ENCODE data around the gene DTX3.
A peak's percentile ranks its signal among the peaks of the same experiment; 100 is the strongest.
"Not testable (repeated sequence)": the region's sequence is repeated elsewhere in the genome, so short reads cannot be mapped to it uniquely, and the experiment has no call there.

Gene DTX3, protein sequence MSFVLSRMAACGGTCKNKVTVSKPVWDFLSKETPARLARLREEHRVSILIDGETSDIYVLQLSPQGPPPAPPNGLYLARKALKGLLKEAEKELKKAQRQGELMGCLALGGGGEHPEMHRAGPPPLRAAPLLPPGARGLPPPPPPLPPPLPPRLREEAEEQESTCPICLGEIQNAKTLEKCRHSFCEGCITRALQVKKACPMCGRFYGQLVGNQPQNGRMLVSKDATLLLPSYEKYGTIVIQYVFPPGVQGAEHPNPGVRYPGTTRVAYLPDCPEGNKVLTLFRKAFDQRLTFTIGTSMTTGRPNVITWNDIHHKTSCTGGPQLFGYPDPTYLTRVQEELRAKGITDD

DNA sequence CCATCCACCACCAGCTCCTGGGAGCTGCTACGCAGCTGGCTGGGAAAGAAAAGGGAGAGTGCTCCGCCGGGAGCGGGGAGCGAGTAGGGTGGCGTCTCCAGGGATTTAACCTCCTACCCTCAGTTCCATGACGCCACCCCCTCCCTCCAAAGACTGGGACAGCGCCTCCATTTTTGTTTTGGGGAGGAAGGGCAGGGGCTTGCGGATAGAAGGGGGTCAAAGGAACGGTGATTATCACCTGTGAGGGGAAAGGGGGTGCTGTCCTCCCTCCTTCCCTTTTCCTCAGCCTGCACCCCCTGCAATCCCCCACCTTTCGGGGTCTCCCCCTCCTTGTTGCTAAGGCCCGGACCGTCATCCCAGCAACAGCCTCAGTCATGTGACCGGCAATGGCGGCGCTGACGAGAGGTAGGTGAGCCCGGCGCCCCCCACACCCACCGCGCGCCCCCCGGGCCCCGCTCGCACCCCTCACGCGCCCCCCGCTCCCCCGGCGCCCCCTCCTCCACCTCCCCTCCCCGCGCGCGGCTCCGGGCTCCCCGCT, at the start of gene DTX3:
TSS of gene DTX3 (plus strand) at position 371 of the 538 bp plus-strand sequence. CDS start 1,694 bp downstream, outside the sequence.
- Histone ChIP-seq H3K27ac (peak within 1 kb of the TSS; percentile 99 to 100), H3K4me3 (peak within 1 kb of the TSS; percentile 98)
- no peak for DNase-seq (ENCODE audit: low spot score)
- TF ChIP-seq, protein P1, sequence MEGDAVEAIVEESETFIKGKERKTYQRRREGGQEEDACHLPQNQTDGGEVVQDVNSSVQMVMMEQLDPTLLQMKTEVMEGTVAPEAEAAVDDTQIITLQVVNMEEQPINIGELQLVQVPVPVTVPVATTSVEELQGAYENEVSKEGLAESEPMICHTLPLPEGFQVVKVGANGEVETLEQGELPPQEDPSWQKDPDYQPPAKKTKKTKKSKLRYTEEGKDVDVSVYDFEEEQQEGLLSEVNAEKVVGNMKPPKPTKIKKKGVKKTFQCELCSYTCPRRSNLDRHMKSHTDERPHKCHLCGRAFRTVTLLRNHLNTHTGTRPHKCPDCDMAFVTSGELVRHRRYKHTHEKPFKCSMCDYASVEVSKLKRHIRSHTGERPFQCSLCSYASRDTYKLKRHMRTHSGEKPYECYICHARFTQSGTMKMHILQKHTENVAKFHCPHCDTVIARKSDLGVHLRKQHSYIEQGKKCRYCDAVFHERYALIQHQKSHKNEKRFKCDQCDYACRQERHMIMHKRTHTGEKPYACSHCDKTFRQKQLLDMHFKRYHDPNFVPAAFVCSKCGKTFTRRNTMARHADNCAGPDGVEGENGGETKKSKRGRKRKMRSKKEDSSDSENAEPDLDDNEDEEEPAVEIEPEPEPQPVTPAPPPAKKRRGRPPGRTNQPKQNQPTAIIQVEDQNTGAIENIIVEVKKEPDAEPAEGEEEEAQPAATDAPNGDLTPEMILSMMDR (IDR thresholded peaks at IDR 0.05) = no peak

DNA sequence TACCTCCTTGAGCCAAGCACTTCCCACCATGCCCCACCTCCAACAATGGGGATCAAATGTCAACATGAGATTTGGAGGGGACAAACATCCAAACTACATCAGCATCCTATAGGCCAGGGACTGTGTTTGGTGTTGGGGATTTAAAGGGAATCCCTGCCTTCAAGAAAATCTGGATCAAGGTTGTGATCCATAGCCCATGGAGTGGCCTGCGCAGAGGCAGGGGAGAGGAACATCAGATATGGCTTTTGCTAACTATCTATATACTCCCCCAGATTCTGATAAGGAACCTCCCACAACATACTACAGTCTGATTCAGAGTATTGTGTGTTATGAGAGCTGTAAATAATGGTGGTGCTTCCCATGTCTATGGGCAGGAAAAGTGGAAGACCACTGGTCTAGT, 49.7 kb upstream of the DTX3 start:
- TF ChIP-seq, protein P1 (IDR thresholded peaks at IDR 0.05) = no peak
- Histone ChIP-seq H3K27ac (no peak overlapping the region), H3K4me3 (no peak overlapping the region)
- DNase-seq (ENCODE audit: low spot score) = no peak

DNA sequence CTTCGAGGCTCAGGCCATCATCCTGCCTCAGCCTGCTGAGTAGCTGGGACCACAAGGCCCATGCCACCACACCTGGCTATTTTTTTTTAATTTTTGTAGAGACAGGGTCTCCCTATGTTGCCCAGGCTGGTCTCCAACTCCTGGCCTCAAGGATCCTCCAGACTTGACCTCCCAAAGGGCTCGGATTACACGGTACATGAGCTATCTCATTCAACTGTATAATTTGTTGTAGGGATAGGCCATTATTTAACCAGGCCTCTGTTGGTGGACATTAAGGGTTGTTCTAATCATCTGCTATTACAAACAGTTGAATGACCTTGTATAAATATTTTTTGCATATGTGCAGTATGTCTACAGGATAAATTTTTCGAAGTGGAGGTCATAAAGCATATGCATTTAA, 45.8 kb upstream of the DTX3 start:
- H3K27ac ChIP-seq = no peak overlapping the region
- no peak overlapping the region for H3K4me3 ChIP-seq
- TF ChIP-seq, protein P1 (IDR thresholded peaks at IDR 0.05) = no peak
- DNase-seq (ENCODE audit: low spot score) = no peak

DNA sequence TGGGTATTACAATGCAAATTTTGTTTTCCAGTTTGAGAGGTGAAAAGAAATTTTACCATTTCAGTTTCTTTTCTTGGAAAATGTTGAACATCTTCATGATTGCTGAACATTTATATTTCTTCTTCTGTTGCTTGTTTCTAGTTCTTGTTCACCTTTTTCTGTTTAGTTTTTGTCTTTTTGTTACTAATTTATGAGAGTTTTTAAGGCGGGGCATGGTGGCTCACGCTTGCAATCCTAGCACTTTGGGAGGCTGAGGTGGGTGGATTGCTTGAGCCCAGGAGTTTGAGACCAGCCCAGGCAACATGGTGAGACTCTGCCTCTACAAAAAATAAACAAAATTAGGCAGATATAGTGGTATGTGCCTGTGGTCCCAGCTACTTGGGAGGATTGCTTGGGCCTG, 44.1 kb upstream of the DTX3 start:
- no peak for DNase-seq (ENCODE audit: low spot score)
- no peak overlapping the region for H3K27ac ChIP-seq
- TF ChIP-seq, protein P1 (IDR thresholded peaks at IDR 0.05) = no peak
- H3K4me3 ChIP-seq = no peak overlapping the region

DNA sequence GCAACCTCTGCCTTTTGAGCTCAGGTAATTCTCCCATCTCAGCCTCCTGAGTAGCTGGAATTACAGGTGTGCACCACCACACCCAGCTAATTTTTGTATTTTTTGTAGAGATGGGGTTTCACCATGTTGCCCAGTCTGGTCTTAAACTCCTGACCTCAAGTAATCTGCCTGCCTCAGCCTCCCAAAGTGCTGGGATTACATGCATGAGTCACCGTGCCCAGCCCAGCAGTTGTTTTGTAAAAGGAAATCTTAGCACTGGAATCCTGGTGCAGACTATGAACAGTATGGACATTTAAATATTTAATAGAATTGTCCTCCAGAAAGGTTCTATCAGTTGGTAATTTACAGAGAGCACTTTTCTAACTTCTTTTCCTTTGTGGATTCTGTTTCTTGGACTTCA, 43.5 kb upstream of the DTX3 start:
- not testable (repeated sequence) for DNase-seq (ENCODE audit: low spot score); H3K4me3 ChIP-seq

DNA sequence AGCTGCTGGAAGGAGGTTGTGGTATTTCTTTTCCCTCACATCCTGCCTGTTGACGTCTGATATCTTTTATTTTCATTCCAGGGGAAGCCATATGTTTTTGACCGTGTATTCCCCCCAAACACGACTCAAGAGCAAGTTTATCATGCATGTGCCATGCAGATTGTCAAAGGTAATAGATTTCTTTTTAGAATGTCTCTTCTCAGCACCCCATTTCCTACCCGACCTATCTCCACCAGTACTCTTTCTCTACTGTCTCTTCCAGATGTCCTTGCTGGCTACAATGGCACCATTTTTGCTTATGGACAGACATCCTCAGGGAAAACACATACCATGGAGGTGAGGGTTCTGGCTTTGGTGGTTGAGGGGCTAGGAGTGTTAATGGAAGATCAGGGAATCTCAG, 41.3 kb upstream of the DTX3 start:
- no peak overlapping the region for H3K27ac ChIP-seq
- no peak for DNase-seq (ENCODE audit: low spot score)
- TF ChIP-seq, protein P1 (IDR thresholded peaks at IDR 0.05) = no peak
- no peak overlapping the region for H3K4me3 ChIP-seq

More for the DNA sequence above, 43.5 kb upstream of the DTX3 start:
- not testable (repeated sequence) for H3K27ac ChIP-seq

DNA sequence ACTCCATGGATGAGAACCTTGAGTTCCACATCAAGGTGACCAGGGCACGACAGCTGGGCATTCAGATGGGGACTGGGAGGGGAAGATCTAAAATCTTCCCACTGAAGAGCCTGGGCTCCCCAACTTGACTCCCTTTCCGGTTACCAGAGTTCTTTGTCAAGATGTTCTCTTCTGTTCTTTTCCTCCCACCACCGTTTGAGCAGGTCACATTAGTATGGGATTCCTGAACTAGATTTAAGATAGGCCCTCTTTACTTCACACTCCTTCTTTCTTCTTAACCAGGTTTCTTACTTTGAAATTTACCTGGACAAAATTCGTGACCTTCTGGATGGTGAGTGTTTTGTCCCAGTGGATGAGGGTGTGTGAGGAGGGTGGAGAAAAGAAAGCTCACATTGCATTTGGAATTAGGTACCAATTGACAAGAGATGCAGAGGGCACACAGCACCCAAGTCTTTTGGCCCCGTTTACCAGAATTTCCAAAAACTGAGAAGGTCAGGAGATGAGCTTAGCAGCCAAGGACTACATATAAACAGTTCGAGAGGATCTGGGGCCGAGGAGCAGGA, 40.4 kb upstream of the DTX3 start:
- TF ChIP-seq, protein P1 (IDR thresholded peaks at IDR 0.05) = no peak
- Histone ChIP-seq H3K27ac (no peak overlapping the region), H3K4me3 (no peak overlapping the region)
- DNase-seq (ENCODE audit: low spot score) = no peak
